ENCODE data around the gene NR3C1. TPM values are rescaled to one million over a fixed set of nuclear protein-coding genes. Genes with fewer than 3 reads are reported as not detected.

The NR3C1 gene
- total and polyA plus RNA-seq, 2 of the 4 experiments (the other 2 are of a cell fraction) = 13.7 to 77.4 TPM

- H3K79me1 ChIP-seq (ENCODE audit: low read depth in 1 of 2, low read length in 2 of 2) = peaks cover 28 to 73% of the 10 kb centered on the region in 2 experiments
- dilution Hi-C loops (cut with HindIII; ENCODE audit: low sequenced_read_pairs, unreplicated experiment) = no loop called here
Observed at GRCh38 chr5:143347698-143348344, 55.7 kb downstream of the NR3C1 start.

More at GRCh38 chr5:143347698-143348344, 55.7 kb downstream of the NR3C1 start:
- Histone ChIP-seq H2BK20ac (ENCODE audit: low read depth, low read length) (no peak overlapping the region), H4K5ac (ENCODE audit: low read depth, low read length) (peak overlapping the region; percentile 20; the same call in 1 of the 2 replicates), H2AK5ac (ENCODE audit: low read depth, low read length) (no peak overlapping the region), H4K8ac (ENCODE audit: low read depth in 2 of 2, low read length in 2 of 2) (peak overlapping the region in 1 of 2 experiments; percentile 39; a peak in 1 of 4 replicates), H3K18ac (ENCODE audit: low read depth, low read length) (no peak overlapping the region), H4K91ac (ENCODE audit: insufficient read depth, low read depth, low read length) (no peak overlapping the region), H3K9ac (ENCODE audit: low read depth, low read length) (no peak overlapping the region), H2AK9ac (replicated peaks; ENCODE audit: low read depth, low read length, poor library complexity) (no peak overlapping the region), H4K20me1 (ENCODE audit: insufficient read depth, low read length) (peaks cover 37% of the 10 kb centered on the region; the same call in 1 of the 2 replicates), H3K9me3 (ENCODE audit: control insufficient read depth, insufficient read depth, low read length) (no peaks in the 10 kb centered on the region), H3K27ac (ENCODE audit: insufficient read depth, low read length) (no peak overlapping the region), H3K36me3 (ENCODE audit: control insufficient read depth, insufficient read depth, low read length) (no peaks in the 10 kb centered on the region; the same call in none of the 2 replicates), H3K56ac (ENCODE audit: extremely low read depth, insufficient read depth, low read length) (no peak overlapping the region), H3K9me1 (ENCODE audit: insufficient read depth, low read length) (peaks cover 17% of the 10 kb centered on the region), H3K4me3 (ENCODE audit: insufficient read depth, low read depth, low read length) (no peak overlapping the region), H2BK120ac (ENCODE audit: low read depth, low read length) (no peak overlapping the region), H2BK5ac (ENCODE audit: low read depth, low read length, poor library complexity, severe bottlenecking) (peak overlapping the region; percentile 43), H3K14ac (replicated peaks; ENCODE audit: low read depth, low read length) (no peak overlapping the region), H2AFZ (replicated peaks; ENCODE audit: low read length, poor library complexity) (no peak overlapping the region), H3K4me1 (ENCODE audit: control insufficient read depth, insufficient read depth, low read length) (peaks cover 18% of the 10 kb centered on the region), H3K4ac (ENCODE audit: low read depth, low read length) (no peak overlapping the region), H3K4me2 (ENCODE audit: low read depth, low read length) (no peak overlapping the region), H2BK15ac (ENCODE audit: low read depth, low read length) (no peak overlapping the region), H3K23ac (ENCODE audit: low read depth, low read length) (peak overlapping the region; percentile 44; the same call in 1 of the 2 replicates), H3K27me3 (ENCODE audit: control insufficient read depth, insufficient read depth, low read length) (no peaks in the 10 kb centered on the region)
- POLR2A ChIA-PET (ENCODE audit: unreplicated experiment) = interaction anchor here (0.5 kb wide), 1 partner anchor 504 kb away, joined by 3 read pairs; no protein-coding TSS in a partner anchor
- ATAC-seq (ENCODE audit: low read depth) (no peak), DNase-seq (no peak)
- no CpG with 5 or more reads among the region's 3 CpGs for WGBS, 2 experiments (ENCODE audit: extremely low coverage in 2 of 2, insufficient read length in 1 of 2)
- CTCF ChIA-PET = interaction anchor here (0.6 kb wide), 1 partner anchor 474 kb away, joined by 3 read pairs; no protein-coding TSS in a partner anchor
- TF ChIP-seq, protein P1, sequence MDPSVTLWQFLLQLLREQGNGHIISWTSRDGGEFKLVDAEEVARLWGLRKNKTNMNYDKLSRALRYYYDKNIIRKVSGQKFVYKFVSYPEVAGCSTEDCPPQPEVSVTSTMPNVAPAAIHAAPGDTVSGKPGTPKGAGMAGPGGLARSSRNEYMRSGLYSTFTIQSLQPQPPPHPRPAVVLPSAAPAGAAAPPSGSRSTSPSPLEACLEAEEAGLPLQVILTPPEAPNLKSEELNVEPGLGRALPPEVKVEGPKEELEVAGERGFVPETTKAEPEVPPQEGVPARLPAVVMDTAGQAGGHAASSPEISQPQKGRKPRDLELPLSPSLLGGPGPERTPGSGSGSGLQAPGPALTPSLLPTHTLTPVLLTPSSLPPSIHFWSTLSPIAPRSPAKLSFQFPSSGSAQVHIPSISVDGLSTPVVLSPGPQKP (IDR thresholded peaks at IDR 0.05; ENCODE audit: borderline replicate concordance, low read depth, low read length) = no peak
- no peak for TF ChIP-seq USF2 (IDR thresholded peaks at IDR 0.05; ENCODE audit: low read depth, low read length)
- no peak for TF ChIP-seq MXI1 (IDR thresholded peaks at IDR 0.05; ENCODE audit: borderline replicate concordance, low read depth, low read length)
- TF ChIP-seq SMC3 (IDR thresholded peaks at IDR 0.05; ENCODE audit: low read depth, low read length) = no peak
- no peak for TF ChIP-seq CTCF (conservative IDR thresholded peaks at IDR 0.05; ENCODE audit: low read depth, low read length)
- no peak for TF ChIP-seq RAD21 (IDR thresholded peaks at IDR 0.05; ENCODE audit: low read length)
- TF ChIP-seq MAFK (IDR thresholded peaks at IDR 0.05; ENCODE audit: low read depth, low read length) = no peak
- no peak for TF ChIP-seq CHD1 (IDR thresholded peaks at IDR 0.05; ENCODE audit: low read depth, low read length)
- TF ChIP-seq CEBPB (IDR thresholded peaks at IDR 0.05; ENCODE audit: low read depth, low read length) = no peak
- in situ Hi-C loops (cut with MboI; ENCODE audit: low sequenced_read_pairs) (no loop called here), intact Hi-C loops (cut with micrococcal nuclease) (no loop called here)
- BruUV-seq (replicated peaks) = no TSS peak
